HG02884 (cell line): ENCODE data around the gene ZNF785.
A peak's percentile ranks its signal among the peaks of the same experiment; 100 is the strongest.
"Not testable (repeated sequence)": the region's sequence is repeated elsewhere in the genome, so short reads cannot be mapped to it uniquely, and the experiment has no call there.

Experiments used
- ATAC-seq: cut with Tn5 transposase; IDR thresholded peaks from one replicate; pipeline ENCODE4 v1.9.1; 2021; ENCODE audit warnings: mild to moderate bottlenecking, moderate library complexity; ENCODE audit not compliant: unreplicated experiment

Gene ZNF785

DNA sequence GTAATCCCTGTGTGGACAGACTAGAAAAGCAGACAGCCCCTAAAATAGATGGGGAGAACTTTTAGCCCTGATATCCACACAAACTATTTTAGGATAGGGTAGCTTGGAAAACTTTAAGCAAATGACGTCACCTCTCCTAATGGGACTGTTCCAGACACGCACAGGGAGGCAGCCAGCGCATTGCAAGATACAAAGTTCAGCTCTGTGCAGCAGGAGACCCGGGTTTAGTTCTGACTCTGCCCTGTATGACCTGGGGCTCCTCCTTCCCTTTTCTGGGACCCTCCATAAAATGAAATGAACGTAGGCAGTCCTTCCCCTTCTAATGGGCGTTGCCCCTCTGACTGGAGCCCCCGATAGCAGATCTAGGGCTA is 18.4 kb upstream of the ZNF785 start:
- no peak for ATAC-seq

- no peak for ATAC-seq
Measured at GRCh38 chr16:30602616-30603277, 17.2 kb upstream of the ZNF785 start.

- no peak for ATAC-seq
Measured at GRCh38 chr16:30601966-30602365, 16.5 kb upstream of the ZNF785 start.

DNA sequence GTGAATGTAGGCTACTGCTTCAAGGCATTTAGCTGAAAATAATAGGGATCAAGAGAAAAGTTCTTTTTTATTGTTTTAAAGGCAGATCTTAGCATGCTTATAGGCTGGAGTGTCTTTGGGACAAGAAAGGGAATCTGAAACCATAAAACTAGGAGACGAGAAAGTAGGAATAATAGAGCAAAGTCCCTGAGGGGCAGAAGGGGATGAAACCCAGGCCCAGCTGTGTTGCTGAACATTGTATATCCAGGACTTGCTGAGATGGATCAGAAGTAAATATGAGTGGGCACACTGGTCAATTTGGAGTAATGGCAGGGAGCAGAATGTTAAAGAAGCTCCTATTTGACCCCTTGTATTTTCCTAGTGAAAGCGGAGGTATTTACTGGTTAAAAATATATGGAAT is 15.4 kb upstream of the ZNF785 start:
- ATAC-seq, result no peak

GRCh38 chr16:30600215-30600614 is 14.7 kb upstream of the ZNF785 start:
- no peak for ATAC-seq

- ATAC-seq, result no peak
Measured at GRCh38 chr16:30592871-30593270, 7.4 kb upstream of the ZNF785 start.

- not testable (repeated sequence) for ATAC-seq
Measured at GRCh38 chr16:30590869-30591268, 5.4 kb upstream of the ZNF785 start.

DNA sequence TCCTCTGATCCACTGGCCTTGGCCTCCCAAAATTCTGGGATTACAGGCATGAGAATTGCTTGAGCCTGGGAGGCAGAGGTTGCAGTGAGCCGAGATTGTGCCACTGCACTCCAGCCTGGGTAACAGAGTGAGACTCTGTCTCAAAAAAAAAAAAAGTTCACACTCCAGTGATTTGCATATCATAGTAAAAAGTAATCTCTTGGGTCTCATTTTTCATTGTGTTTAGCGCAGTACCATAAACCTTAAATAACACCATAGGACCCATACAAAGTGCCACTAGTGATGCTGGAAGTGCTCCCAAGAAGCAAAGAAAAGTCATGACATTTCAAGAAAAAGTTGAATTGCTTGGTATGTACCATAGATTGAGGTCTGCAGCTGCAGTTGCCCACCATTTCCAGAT is 4.1 kb upstream of the ZNF785 start:
- not testable (repeated sequence) for ATAC-seq

DNA sequence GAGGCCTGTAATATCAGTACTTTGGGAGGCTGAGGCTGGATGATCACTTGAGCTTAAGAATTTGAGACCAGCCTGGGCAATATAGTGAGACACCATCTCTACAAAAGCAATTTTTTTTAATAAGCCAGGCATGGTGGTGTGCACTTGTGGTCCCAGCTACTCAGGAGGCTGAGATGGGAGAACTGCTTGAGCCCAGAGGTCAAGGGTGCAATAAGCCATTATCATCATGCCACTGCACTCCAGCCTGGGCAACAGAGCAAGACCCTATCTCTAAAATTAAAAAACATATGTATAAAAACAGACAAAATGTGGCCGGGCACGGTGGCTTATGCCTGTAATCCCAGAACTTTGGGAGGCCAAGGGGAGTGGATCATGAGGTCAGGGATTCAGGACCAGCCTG is 3.2 kb upstream of the ZNF785 start:
- no peak for ATAC-seq

DNA sequence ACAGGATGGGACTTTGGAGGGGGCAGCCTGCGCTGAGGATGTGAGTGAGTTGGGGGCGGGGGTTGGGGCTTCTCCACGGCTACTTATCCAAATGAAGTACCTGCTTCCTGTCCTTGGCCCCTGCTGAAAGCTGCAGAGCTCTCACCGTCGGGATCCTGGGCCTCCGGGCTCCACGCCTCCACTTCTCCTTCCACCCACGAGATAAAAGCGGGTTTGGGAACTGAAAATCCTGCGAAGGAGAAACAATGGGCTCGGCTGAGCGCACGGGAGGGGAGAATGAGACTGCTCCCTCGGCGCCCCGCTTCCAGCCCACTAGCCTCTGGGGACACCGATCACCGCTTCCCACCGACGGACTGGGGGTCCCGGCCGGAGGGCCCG is 486 bp downstream of the ZNF785 start:
- peak; percentile 11 for ATAC-seq

- no peak for ATAC-seq
Measured at GRCh38 chr16:30582611-30583340, 2.7 kb downstream of the ZNF785 start.

- no peak for ATAC-seq
Measured at GRCh38 chr16:30581457-30581856, 4.0 kb downstream of the ZNF785 start.

DNA sequence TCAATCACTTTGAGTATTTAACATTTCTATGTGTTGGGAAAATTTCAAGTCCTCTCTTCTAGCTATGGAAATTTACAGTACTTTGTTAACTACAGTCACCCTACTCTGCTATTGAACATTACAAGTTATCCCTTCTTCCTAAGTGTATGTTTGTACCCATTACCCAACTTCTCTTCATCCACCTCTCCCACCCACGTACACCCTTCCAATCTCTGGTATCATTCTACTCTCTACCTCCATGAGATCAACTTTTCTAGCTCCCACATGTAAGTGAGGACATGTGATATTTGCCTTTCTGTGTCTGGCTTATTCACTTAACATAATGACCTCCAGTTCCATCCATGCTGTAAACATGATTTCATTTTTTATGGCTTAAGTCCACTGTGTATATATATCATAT is 10.8 kb downstream of the ZNF785 start:
- no peak for ATAC-seq

GRCh38 chr16:30571445-30572322 is 13.8 kb downstream of the ZNF785 start, which contains the start of gene ZNF688:
ZNF688 (minus strand) TSS chr16:30571714; CDS start chr16:30571629, 85 bp downstream.
- peak; percentile 72 for ATAC-seq

- ATAC-seq, result no peak
Measured at GRCh38 chr16:30570636-30571444, 14.7 kb downstream of the ZNF785 start.

DNA sequence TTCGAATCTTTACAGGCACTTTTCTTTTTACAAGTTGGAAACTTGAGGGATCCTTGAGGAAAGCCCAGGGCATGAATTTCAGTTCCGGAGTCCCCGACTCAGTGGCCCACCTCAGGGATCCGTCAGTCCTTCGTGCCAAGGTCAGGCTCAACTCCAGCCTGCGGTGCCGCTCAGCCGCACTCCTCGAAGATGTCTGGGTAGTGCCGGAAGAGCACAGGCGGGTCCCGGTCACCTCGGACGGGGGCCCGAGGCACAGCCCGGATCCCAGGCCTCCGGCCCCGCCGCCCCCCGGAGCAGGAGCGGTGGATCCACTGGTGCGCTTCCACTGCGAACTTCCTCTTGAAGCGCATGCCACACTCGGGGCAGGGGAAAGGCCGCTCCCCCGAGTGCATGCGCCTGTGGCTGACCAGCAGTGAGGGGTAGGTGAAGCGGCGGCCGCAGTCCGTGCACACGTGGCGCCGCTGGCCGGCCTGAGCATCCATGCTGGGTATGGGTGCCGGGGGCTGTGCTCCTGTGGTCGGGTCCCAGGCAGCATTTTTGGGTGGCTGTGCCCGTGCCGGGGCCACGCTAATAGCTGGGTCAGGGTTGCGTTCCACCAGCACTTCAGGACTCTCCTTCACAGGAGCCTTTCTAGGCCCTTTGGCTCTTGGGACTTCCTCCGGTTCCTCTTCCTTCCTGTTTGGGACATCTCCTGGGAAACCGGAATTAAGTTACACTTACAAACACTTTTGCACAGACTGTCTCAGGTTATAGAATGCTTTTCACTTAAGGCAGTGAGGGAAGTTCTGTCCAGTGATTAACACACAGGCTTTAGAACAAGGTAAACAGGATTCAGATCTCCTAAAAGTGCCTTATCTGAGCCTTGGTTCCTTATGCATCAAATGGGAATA is 15.5 kb downstream of the ZNF785 start:
- ATAC-seq, result no peak

DNA sequence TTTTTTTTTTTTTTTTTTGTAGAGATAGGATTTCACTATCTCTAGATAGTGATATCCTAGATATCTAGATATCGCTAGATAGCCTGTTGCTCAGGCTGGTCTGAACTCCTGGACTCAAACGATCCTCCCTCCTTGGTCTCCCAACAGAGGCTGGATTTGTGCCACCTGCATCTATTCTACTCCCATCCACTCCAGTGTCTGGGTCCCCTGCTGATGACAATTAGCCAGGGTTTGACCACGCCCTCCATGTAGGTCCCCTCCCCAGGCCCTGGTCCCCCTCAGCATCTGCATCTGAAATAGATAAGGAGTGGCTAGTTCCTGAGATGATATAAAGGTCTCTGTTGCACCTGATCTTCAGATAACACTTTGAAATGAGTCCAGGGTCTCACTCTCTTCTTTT is 16.2 kb downstream of the ZNF785 start:
- ATAC-seq, result no peak

- ATAC-seq, result no peak
Measured at GRCh38 chr16:30567991-30568638, 17.4 kb downstream of the ZNF785 start.
